GM04503 (cell line): Measurements from ENCODE around the gene MKNK2.
"Not testable (repeated sequence)": the region's sequence is repeated elsewhere in the genome, so short reads cannot be mapped to it uniquely, and the experiment has no call there.

Experiments
- DNase-seq: peaks from one replicate; pipeline ENCODE4 v3.0.0-alpha.2; 2012; ENCODE audit warnings: low read depth

The MKNK2 gene

DNA sequence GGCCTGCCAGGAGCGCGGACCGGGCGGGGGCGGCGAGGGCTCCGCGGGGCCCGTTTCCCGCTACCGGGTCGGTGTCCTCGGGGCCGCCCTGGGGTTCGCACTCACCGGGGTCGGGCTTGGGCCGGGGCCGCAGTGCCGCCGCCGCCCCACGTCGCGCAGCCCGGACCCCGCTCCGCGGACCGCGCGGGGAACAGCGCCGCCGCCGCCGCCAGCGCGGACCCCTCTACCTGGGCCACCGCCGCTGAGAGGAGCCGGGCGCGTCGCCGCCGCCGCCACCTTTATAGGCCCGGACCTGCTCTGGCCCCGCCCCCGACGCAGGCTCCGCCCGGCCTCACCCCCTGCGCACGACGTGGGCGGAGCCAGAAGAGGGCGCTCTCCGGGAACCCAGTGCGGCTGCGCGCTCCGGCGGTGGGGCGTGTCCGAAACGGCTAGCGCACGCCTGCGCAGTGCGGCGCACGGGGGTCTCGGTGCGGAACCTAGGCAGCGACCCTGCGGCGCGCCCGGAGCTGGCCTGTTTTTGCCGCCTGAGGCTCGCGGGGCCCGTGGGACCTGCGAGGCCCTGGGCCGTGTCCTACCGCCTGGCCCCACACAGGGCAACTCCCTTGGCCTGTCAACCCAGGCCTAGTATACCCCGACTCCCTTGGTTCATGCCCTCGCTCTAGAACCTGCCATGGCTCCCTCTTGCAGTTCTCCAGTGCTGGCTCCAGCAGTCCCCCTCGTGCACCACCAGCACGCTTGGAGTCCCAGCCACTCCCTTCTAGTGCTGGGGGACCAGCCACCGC lies at the start of gene MKNK2:
Gene MKNK2 (minus strand): TSS at position 254 of the 782 bp plus-strand sequence. CDS start 393 bp downstream, outside the sequence.
- peak; percentile 20 for DNase-seq

DNA sequence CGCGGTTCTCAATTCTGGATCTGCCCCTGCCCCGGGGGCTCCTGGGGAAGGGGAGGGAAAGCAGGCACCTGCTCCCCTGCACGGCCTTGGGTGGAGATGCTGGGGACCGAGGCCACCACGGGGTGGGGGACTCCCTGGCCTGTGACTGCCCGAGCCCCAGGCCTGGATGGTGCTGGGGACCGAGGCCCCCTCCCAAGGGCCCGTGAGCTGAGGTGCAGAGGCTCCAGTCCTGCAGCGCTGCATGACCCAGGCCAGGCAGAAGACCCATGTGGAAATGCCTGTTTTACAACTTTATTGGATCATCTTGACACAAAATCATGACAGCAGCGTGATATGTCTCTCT lies 49.6 kb upstream of the MKNK2 start:
- no peak for DNase-seq

DNA sequence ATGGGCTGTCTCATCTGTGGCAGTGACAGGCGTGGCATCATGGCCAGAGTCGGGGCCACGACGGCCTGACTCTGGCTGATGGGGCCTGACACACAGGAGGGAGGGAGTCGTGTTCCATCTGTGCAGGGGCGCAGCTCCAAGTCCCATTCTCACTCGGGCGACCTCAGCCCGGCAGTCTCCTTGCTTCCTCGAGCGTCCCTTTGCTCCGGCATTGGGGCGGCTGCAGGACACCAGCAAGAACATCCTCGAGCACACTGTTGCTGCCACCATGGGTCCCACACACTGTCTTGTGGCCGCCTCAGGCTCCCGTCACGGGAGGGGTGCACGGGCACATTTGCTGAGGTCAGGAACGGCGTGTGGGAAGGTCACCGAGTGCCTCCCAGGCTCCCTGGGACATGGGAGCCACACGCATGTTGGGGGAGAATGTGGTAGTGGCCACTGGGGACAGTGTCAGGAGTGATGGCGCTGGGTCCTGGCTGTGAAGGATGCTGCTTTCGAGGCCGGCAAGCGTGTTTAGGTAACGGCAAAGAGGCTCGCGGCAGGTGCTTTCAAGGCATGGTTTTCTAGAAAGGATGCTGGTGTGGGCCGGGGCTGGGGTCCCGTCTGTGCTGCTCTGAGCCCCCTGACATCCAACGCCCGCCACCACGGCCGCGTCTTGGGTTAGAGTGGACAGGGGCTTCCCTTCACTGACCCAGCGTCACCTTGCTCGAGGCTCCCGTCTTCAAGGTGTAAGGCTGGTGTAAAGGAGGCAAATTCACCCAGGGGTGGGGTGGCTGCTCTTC lies 49.1 kb upstream of the MKNK2 start:
- DNase-seq: no peak

DNA sequence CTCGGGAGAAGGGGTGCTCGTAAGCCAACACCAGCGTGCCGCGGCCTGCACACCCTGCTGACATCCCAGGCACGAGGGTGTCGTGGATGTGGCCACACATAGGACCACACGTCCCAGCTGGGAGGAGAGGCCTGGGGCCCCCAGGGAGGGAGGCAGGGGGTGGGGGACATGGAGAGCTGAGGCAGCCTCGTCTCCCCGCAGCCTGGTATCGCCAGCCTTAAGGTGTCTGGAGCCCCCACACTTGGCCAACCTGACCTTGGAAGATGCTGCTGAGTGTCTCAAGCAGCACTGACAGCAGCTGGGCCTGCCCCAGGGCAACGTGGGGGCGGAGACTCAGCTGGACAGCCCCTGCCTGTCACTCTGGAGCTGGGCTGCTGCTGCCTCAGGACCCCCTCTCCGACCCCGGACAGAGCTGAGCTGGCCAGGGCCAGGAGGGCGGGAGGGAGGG lies 48.0 kb upstream of the MKNK2 start:
- no peak for DNase-seq

DNA sequence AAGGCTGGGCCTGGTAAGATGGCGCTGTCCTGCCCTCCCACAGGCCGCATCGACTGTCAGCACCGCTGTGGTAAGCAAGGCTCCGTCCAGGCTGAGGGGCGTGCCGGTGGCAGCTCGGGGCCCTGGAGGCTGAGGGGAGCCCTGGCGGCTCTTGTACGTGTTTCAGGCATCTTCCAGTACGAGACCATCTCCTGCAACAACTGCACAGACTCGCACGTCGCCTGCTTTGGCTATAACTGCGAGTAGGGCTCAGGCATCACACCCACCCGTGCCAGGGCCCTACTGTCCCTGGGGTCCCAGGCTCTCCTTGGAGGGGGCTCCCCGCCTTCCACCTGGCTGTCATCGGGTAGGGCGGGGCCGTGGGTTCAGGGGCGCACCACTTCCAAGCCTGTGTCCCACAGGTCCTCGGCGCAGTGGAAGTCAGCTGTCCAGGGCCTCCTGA lies 46.9 kb upstream of the MKNK2 start:
- DNase-seq: no peak

DNA sequence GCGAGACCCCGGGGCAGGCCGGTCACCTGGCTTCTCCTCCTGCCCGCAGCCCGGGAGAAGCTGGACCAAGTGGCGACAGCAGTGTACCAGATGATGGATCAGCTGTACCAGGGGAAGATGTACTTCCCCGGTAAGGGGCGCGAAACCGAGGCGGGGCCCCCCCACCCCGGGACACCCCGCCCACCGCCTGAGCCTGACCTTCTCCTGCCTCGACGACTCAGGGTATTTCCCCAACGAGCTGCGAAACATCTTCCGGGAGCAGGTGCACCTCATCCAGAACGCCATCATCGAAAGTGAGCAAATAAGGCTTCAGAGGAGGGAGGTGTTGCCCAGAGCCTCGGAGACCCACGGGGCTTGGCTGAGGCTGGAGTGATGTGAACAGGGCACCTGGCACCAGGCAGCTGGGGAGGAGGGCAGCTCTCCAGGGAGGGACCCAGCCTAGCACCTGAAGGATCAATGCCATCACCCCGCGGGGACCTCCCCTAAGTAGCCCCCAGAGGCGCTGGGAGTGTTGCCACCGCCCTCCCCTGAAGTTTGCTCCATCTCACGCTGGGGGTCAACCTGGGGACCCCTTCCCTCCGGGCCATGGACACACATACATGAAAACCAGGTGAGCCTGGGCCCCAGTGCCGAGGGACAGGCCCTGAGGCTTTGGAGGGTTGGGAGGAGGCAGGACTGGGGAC lies 46.3 kb upstream of the MKNK2 start:
- DNase-seq: no peak

DNA sequence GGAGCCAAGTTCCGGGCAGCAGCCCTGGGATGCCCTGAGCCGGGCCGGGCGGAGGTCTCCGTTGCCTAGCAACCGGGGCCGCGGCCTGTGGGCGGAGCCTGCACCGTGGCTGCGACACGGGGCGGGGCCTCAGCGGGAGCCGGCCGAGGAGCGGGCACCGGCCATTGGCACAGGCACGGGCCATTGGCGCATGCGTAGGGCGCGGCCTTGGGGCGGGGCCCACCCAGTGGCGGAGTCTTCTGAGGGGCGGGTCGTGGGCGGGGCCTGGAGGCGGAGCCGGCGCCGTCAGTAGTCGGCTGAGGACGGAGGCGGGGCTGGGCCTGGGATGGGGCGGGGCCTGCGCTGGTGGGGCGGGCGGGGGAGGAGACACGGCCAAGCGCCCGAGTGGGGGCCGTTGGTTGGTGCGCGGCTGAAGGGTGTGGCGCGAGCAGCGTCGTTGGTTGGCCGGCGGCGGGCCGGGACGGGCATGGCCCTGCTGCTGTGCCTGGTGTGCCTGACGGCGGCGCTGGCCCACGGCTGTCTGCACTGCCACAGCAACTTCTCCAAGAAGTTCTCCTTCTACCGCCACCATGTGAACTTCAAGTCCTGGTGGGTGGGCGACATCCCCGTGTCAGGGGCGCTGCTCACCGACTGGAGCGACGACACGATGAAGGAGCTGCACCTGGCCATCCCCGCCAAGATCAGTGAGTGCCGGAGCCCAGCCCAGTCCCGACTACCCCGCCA lies 45.6 kb upstream of the MKNK2 start, which contains the start of gene IZUMO4:
Gene IZUMO4 (plus strand): TSS at position 436 of the 723 bp plus-strand sequence. CDS start 31 bp downstream, at position 467.
- DNase-seq: peak; percentile 54

DNA sequence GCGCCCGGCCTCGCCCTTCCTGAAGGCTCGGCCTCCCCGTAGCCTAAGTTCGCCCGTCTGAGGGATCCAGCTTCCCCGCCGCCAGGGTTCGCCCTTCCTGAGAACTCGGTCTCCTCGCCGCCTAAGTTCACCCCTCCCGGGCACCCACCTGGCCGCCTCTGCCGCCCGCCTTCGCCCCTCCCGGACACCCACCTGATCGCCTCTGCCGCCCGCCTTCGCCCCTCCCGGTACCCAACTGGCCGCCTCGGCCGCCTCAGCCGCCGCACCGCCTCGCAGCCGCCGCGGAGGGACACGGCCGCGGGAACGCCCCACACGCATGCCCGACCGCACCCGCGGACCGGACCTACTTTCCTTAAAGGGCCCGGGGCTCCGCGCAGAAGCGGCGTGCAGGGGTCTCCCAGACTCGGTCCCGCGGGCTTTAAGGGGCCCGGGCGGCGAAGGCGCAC lies 45.0 kb upstream of the MKNK2 start, which contains the start of gene MOB3A:
Gene MOB3A (minus strand): TSS at position 293 of the 446 bp plus-strand sequence. CDS start 17,766 bp downstream, outside the sequence.
- peak; percentile 51 for DNase-seq

DNA sequence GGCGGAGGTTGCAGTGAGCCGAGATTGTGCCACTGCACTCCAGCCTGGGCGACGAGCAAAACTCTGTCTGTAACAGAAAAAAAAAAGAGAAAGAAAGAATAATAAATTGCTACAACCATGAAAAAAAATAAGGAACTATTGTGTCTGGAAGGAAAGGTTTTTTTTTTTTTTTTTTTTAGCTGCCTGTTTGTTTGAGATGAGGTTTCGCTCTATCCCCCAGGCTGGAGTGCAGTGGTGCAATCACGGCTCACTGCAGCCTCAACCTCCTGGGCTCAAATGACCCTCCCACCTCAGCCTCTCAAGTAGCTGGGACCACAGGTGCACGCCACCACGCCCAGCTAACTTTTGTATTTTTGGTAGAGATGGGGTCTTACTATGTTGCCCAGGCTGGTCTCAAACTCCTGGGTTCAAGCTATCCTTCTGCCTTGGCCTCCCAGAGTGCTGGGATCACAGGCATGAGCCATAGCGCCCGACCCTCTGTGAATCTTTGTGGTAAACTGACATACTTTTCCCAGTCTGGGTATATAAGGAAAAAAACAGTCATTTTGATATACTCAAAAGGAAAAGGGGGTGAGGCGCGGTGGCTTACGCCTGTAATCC lies 41.0 kb upstream of the MKNK2 start:
- DNase-seq: not testable (repeated sequence)

DNA sequence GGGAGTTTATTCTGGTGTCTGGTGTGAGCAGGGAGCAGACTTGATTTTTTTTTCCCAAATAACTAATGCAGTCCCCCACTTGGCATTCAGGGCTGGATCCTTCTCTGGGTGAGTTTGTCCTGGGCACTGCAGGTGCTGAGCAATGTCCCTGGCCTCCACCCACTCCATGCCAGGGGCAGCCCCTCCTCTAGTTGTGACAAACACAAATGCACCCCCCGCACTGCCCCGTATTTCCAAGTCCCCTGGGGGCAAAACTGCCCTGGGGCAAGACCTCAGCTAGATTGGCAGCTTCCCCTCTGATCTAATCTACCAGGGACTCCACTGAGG lies 38.6 kb upstream of the MKNK2 start:
- DNase-seq: no peak

DNA sequence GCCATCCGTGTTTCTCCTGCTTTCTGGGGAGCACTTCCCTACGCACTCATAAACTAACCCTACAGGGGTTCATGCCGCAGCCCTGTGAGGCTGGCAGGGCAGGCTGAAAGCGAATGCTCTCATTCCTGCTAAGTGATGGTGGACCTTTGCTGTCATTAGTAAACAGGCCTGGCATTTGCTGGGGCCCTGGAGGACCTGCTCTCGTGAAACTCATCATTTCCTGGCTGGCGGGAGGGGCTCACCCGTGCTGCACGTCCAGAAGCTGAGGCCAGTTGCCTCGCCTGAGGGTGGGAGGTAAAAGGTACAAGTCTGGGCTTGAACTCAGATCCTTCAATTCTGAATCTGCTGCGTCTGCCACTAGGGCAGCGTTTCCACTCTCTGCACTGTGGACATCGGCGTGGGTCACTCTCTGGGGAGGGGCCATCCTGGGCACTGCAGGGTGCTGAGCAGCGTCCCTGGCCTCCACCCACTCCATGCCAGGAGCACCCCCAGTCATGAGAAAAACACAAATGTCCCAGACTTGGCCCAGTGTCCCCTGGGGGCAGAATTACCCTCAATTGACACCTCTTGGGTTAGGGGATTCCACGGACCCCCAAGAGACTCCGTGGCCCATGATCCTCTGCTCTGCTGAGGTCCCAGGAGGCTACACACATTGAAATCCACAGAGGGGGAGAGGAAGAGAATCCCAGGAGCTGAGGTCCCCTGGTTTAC lies 38.1 kb upstream of the MKNK2 start:
- no peak for DNase-seq

DNA sequence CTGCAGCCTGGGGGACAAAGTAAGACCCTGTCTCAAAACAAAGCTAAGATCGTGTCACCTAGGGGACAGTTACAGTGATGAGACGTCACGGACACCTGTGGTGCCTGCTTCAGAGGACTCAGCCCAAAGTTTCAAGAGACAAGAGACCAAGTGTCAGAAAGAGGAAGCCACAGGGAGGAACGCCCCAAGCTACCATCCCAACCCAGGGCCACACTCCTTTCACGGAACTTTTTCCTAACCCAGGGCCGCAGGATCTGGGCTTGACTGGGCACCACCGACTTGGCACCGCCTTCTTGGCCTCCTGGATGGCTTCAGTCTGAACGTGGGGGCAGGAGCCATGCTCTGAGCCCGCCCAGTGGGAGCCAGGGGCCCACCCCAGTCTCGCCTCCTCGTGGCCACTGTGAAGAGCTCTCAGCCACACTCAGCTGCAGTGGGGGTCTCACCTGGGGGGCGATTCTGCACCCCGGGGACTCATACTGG lies 36.6 kb upstream of the MKNK2 start:
- no peak for DNase-seq

DNA sequence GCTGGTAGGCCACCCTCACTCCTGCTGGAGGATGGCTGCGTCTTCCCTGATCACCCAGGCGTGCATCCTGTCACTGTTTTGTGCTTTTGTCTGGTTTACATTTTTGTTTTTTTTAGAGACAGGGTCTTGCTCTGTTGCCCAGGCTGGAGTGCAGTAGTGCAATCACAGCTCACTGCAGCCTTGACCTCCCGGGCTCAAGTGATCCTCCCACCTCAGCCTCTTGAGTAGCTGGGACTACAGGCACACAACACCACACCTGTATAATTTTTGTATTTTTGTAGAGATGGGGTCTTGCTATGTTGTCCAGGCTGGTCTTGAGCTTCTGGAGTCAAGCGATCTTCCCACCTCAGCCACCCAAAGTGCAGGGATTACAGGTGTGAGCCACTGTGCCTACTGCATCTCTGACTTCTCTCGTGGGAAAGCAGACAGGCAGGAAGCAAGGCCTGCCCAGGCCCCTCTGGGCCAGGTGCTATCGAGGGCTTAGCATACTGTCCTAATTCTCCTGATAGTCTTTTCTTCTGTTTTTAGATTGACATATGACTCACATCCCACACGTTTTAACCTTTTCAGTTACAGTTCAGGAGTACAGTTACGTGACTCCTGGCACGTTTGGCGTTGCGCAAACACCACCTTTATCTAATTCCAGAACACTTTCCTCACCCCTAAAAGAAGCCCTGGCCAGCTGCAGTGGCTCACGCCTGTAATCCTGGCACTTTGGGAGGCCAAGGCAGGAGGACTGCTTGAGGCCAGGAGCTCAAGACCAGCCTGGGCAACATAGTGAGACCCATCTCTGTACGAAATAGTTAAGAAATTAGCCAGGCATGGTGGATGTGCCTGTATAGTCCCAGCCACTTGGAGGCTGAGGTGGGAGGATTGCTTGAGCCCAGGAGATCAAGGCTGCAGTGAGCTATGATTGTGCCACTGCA lies 35.9 kb upstream of the MKNK2 start:
- not testable (repeated sequence) for DNase-seq

DNA sequence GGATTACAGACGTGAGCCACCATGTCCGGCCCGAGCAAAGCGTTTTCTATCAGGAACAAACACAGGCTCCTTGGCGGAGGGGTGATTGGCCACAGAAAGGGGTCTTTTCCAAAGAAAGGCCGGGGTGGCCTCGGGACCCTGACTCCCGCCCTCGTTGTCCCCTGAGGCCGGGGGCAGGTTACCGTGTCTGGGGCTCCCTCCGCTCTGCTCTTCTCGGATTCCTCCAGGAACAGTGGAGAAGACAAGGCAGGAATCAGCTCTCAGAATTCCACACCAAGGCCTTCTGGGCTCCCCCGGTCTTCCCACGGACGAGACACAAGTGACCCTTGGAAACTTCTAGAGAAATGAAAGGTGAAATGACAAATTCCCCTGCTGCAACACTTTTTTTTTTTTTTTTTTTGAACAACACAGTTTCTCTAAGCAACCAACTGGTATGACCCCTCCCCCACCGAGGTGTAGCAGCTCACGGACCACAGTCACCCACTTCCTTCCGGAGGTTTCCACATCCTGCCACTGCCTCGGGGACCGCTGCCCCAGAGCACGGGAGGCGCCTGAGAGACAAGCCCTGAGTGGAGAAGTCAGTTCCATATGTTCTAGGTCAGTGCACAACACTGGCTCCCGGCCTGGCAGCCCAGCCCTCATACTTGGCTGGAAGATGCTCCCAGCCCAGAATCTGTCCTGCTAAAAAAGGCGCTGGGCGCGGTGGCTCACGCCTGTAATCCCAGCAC lies 34.1 kb upstream of the MKNK2 start:
- DNase-seq: no peak

DNA sequence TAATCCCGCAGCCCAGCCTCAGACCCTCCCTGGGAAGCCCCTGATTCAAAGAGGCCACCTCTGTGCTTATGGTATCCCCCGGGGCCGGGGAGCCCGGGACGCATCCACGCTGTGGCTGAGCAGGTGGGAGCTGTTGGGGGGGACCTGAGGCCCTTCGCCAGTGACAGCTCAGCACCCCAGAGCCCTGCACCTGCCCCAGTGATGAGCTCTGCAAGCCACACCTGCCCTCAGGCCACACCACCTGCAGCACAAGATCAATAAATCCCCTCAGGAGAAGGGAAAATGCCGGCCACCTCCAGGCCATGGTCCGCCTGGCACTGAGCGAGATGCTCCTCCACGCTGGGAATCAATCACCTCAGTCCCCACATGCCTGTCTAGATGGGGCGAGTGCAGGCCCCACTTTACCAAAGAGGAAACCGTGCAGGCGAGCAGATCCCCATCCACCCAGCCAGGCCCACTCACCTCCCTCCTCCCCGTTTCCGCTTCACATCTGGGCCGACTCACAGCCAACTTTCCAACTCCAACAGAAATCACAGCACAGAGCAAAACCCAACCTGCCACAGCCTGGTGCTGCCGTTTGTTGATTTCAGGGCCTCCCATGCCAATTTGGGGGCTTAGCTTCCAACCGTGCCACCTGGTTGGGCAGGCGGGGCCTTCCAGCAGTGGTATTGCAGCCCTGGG lies 32.3 kb upstream of the MKNK2 start:
- DNase-seq: no peak

DNA sequence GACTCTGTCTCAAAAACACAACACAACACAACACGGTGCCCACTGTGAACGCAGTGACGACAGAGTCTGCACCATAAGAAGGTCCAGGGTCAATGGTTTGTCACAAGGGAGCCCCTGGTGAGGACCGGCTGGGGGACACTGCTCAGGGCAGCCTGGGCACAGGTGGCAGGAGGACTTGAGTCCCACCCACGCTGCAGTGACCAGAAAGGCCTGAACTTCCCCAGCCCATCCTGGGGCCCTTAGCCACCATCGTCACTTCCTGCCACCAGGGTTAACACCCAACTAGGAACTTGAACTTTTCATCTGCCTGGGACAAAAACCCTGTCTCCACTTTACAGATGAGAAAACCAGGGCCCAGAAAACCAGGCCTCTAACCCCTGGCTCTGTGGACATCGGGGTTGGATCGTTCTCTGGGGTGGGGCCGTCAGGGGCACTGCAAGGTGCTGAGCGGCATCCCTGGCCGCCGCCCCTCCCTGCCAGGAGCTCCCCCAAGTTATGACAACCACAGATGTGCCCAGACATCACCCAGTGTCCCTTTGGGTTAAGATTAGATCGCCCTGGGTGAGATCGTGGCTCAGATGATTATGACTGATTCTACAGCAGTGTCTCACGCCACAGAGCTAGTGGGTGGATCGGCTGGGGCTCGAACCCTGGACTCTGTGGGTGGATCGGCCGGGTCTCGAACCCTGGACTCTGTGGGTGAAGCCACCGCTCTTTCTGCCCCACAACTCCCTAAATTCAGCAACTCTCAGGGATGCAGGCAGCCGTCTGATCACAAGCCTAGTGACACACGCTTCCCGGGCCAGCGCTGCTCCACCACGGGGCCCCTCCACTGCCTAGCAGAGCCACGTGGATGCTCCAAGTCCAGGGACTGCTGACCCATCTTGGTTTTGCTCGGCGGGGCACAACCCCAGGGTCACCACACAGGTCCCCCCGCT lies 31.1 kb upstream of the MKNK2 start:
- DNase-seq: no peak
